ENCODE data around the gene PMF1.
A peak's percentile ranks its signal among the peaks of the same experiment; 100 is the strongest.

The PMF1 gene

DNA sequence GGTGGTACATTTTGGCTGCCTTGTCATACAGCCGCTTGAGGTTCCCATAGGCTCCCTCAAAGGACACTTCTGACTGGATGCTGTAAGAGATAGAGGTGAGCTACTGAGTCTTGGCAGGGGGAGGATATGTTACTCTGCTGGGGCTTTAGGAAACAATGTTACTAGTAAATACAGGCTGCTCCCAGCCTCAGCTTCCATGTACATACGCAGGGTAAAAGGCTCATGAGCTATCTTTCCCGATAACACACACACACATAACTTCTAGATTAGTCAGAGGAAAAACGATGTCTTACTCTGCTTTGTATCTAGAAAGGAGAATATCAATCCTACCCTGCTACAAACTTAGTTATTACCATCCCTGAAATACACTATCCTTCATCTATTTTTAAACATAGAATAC, 55.5 kb downstream of the PMF1 start:
- DNase-seq (ENCODE audit: low read depth): no peak

DNA sequence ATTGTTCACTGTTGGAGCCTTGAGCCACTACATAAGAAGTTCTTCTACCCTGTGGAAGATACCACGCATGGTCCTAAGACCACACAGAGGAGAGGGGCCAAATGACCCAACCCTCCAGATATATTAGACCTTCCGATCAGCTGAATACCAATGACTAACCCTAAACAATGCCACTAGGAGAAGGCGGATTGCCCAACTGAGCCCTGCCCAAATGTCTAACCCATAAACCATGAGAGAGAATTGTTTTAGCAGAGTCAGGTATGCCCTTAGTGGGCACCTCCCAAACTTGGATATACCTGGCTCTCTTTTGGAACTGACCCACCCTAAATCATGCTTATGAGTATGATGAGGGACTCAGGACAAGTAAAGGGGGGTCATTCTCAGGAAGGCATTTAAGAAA, 57.5 kb downstream of the PMF1 start:
- no peak for DNase-seq (ENCODE audit: low read depth)

DNA sequence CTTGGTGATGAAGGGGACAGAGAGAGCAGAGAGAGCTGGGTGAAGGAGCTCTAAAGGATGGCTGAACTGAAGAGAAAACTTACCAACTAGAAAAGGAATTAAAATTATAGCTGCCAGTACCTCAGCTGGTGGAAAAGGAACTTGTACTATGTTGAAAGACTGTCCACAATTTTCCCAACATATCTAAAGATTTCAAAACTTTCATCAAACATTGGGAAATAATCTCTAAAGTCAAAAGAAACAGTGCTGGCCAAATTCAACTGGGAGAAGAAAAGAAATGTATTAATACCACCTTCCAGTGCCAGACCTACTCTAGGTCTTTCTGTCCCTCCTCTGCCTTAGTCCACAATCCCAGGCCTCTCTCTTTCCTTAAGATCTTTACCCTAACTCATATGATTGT, 63.7 kb downstream of the PMF1 start:
- no peak for DNase-seq (ENCODE audit: low read depth)

DNA sequence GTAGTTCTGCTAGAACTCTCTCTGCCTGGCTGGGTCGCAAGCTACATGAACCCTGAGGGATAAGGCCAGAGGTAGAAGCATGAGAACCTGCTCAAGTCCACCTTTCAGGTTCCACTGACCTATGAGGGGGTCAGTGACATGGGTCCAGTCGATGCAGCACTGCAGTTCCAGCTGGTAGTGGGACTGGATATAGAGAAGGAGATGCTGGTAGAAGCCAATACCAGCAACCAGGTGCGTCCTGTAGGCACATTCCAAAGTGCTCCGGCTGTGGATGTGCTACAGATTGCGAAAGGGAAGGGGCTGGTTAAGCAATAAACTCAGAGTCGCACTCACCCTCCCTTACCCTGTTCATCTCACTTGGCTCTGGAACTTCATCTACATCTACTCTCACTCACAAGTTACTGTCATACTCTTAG, 64.2 kb downstream of the PMF1 start:
- DNase-seq (ENCODE audit: low read depth): no peak

DNA sequence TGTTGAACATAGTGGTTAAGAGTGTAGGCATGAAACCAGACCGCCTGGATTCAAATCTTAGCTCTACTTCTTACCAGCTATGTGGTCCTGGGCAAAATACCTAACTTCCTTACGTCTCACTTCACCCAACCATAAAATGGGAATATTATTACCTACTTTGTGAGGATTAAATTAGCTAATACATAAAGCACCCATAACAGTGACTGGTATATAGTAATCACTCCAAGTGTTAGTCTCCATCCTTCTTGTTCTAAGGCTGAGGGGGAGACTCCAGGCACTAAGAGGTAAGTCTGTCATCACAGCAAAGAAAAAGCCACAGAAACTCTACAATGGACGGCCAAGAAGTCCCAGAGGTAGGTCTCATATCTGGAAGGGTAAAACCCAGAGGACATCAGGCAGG, 67.0 kb downstream of the PMF1 start:
- DNase-seq (ENCODE audit: low read depth): no peak

GRCh38 chr1:156281281-156281680, 68.5 kb downstream of the PMF1 start:
- DNase-seq (ENCODE audit: low read depth): no peak

- DNase-seq (ENCODE audit: low read depth): no peak
Observed at GRCh38 chr1:156281693-156282478, 69.1 kb downstream of the PMF1 start.

- peak; percentile 95 for DNase-seq (ENCODE audit: low read depth)
Observed at GRCh38 chr1:156282479-156283222, 69.8 kb downstream of the PMF1 start, which contains the start of gene SMG5. TSS of gene SMG5 (minus strand) at chr1:156282825. CDS start at chr1:156282680, 145 bp downstream.

- no peak for DNase-seq (ENCODE audit: low read depth)
Observed at GRCh38 chr1:156283521-156283920, 70.7 kb downstream of the PMF1 start.

DNA sequence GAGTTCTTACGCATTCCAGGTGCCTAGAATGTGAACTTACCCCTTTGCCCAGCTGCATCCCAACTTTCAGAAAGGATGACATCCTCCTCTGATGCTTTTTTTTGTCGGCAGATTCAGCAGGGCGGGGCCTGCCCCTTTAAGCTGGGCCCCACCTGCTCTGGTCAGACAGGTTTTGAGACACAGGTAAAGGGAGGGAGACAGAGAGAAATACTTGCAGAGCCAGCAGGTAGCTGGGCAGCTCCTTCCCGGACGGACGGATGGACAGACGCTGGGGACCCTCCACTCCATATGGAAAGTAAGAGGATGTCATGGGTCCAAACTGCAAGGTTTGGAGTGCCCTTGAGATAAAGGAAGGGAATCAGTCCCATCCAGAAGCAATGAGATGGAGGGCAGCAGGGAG, 71.3 kb downstream of the PMF1 start, which contains the start of gene TMEM79:
Gene TMEM79 (plus strand): TSS at position 214 of the 400 bp plus-strand sequence. CDS start 902 bp downstream, outside the sequence.
- DNase-seq (ENCODE audit: low read depth): no peak

- no peak for DNase-seq (ENCODE audit: low read depth)
Observed at GRCh38 chr1:156284757-156285156, 72.0 kb downstream of the PMF1 start.

DNA sequence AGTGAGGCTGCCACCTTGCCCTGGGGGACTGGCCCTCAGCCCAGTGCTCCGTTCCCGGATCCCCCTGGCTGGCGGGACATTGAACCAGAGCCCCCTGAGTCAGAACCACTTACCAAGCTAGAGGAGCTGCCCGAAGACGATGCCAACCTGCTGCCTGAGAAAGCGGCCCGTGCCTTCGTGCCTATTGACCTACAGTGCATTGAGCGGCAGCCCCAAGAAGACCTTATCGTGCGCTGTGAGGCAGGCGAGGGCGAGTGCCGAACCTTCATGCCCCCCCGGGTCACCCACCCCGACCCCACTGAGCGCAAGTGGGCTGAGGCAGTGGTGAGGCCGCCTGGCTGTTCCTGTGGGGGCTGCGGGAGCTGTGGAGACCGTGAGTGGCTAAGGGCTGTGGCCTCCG, 72.6 kb downstream of the PMF1 start:
- no peak for DNase-seq (ENCODE audit: low read depth)

DNA sequence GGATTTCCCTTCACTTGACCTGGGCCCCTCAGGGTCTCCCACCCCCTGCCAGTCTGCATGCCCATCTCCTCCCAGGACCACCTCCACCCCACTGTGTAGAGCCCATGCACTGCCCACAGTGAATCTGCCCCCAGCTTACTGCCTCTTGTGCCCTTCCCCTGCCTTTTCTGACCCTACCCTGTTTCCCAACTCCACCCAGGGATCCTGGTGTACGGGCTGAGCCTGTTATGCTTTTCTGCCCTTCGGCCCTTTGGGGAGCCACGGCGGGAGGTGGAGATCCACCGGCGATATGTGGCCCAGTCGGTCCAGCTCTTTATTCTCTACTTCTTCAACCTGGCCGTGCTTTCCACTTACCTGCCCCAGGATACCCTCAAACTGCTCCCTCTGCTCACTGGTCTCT, 73.3 kb downstream of the PMF1 start:
- no peak for DNase-seq (ENCODE audit: low read depth)

Measured in T-helper 22 cell (primary cell).